ENCODE data around the gene ANKRD49. TPM values are rescaled to one million over a fixed set of nuclear protein-coding genes. Genes with fewer than 3 reads are reported as not detected.
"Not testable (repeated sequence)": the region's sequence is repeated elsewhere in the genome, so short reads cannot be mapped to it uniquely, and the experiment has no call there.

The ANKRD49 gene
- total RNA-seq, 1 experiment from 2014 or later, result 22.1 TPM

DNA sequence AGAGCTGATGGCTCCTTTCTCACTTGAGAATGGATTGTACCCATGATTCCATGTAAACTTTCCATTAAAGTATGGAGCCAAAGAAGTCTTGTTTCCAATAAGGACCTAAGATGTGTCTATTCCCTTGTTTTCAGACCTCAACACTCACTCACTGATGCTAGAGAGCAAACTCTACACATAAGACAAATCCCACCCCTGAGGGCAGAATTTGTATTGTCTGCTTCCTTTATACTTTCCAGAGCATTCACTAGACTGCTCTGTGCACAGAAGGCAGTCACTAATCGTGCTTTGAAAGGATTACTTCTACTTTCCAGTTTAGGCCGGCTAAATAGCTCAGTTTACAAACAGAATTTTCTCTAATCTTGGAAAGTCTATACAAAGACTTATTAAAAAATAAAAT lies 6.4 kb downstream of the ANKRD49 start:
- in situ Hi-C loops (cut with HindIII; ENCODE audit: low pct_unique_long_range_greater_than_20kb, low sequenced_read_pairs), result no loop called here
- DNase-seq (ENCODE audit: low read depth, low spot score), result no peak

DNA sequence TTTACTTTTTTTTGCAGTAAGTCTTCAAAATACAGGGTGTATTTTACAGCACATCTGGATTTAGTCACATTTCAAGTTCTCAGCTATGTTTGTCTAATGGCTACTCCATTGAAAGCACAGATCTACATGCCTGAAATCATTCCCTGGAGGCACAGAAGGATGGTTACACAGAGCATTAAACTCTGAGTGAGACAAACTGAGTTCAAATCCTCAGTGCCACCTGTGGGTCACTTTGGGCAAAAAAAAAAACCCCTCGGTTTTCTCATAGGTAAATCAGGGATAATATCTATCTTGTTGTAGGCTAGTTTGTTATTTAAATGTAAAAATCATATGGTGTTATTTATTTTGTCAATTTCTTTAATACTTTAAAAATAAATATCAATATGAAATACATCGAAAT lies 7.7 kb downstream of the ANKRD49 start:
- DNase-seq (ENCODE audit: low read depth, low spot score), result no peak
- in situ Hi-C loops (cut with HindIII; ENCODE audit: low pct_unique_long_range_greater_than_20kb, low sequenced_read_pairs), result no loop called here

DNA sequence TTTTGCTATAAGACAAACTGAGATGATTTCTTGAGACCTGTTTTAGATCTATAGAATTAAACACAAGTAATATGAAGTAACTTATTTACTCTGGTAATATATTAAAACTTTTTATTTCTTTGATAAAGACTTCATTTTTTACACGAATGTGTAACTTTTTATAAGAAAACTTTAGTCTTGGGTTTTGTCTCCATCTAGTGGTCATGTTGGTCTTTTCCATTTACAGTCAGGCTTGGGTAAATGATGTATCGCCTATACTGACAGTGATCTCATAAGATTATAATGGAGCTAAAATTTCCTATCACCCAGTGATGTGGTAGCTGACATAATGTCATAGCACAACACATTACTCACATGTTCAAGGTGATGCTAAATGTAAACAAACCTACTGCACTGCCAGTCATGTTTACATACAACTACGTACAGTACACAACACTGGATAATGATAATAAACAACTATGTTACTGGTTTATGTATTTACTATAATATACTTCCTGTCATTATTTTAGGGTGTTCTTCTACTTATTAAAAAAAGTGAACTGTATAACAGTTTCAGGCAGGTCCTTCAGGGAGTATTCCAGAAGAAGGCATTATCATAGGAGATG lies 11.0 kb downstream of the ANKRD49 start:
- in situ Hi-C loops (cut with HindIII; ENCODE audit: low pct_unique_long_range_greater_than_20kb, low sequenced_read_pairs), result no loop called here
- DNase-seq (ENCODE audit: low read depth, low spot score), result peak; percentile 62

DNA sequence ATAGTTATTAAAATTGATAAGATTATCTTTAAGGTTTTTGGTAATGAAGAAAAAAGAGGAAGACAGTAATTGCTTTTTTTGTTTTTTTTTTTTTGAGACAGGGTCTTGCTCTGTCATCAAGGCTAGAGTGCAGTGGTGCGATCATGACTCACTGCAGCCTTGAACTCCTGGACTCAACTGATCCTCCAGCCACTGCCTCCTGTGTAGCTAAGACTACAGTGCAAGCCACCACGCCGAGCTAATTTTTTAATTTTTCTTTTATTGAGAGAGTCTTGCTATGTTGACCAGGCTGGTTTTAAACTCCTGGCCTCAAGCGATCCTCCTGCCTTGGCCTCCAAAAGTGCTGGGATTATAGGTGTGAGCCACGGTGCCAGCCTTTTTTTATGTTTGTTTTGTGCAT lies 12.7 kb downstream of the ANKRD49 start:
- in situ Hi-C loops (cut with HindIII; ENCODE audit: low pct_unique_long_range_greater_than_20kb, low sequenced_read_pairs); DNase-seq (ENCODE audit: low read depth, low spot score): not testable (repeated sequence)

DNA sequence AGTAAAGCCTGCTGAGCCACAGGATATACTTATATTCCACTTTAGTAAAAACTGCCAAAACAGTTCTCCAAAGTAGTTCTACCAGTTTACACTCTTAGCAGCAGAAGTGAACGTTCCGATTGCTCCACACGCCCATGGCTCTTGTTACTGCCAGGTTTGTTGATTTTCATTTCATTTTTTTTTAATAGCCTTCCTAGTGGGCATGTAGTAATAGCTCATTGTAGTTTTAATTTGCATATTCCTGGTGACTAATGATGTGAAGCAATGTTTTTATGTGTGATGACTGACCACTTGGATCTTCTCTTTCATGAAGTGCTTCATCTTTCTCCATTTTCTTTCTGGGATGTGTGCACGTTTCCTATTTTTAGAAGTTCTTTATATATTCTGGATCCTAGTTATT lies 13.7 kb downstream of the ANKRD49 start:
- in situ Hi-C loops (cut with HindIII; ENCODE audit: low pct_unique_long_range_greater_than_20kb, low sequenced_read_pairs), result no loop called here
- no peak for DNase-seq (ENCODE audit: low read depth, low spot score)

DNA sequence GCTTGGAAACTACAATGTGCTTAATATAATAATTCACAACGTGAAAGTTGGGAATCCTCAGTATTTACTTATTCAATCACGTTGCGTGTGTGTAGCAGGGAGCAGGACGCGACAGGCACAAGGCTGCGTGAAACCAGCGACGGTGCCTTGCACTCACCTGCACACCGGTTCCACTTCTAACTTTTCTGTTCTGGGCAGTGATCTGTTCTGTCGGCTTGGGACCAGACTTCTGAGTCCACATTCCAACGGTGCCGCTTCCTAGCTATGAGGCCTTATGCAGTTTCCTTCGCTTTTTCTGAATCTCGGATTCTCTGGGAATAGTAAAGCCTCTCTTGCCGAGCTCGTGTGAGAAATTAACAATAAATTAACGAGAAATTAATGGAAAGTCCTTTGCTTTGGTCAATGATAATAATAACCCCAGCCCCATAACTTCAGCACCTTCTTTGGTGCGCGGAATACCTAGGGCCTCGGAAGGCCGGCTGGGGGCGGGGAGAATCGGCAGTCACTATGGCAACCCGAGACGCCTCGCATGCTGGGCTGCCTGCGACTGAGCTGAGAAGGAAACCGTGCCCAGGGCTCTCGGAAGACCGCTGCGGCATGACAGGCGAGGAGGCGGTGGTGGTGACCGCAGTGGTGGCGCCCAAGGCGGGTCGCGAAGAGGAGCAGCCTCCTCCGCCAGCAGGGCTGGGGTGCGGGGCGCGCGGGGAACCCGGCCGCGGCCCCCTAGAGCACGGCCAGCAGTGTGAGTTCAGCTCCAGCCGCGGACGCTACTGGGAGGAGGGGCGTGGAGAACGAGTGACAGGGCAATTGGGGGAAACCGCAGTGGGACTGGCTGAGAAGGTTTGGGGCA lies 18.4 kb downstream of the ANKRD49 start, which contains the start of gene C11orf97:
Gene C11orf97, plus strand, starts transcription at position 530 of the 850 bp plus-strand sequence. Its CDS starts 68 bp downstream, at position 598.
- DNase-seq (ENCODE audit: low read depth, low spot score), result peak; percentile 19
- in situ Hi-C loops (cut with HindIII; ENCODE audit: low pct_unique_long_range_greater_than_20kb, low sequenced_read_pairs), result no loop called here

DNA sequence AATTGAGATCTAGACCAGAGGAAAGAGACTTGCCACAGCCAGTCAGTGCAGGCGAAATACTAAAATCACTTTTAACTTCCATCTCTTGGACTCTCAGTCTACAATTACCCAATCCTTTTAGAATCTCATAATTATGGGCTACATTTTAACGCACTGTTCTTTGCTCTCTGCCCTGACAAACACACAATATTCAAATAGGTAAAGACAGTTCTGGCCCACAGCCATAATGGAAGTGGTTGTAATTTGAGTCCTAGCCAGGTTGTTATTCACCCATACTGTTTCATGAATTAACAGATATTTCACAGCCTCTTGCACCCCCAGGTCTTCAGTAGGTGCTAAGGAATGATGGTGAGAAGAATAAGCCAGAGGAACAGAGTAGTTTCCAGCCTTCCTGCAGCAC lies 19.3 kb downstream of the ANKRD49 start:
- in situ Hi-C loops (cut with HindIII; ENCODE audit: low pct_unique_long_range_greater_than_20kb, low sequenced_read_pairs), result no loop called here
- DNase-seq (ENCODE audit: low read depth, low spot score), result no peak

DNA sequence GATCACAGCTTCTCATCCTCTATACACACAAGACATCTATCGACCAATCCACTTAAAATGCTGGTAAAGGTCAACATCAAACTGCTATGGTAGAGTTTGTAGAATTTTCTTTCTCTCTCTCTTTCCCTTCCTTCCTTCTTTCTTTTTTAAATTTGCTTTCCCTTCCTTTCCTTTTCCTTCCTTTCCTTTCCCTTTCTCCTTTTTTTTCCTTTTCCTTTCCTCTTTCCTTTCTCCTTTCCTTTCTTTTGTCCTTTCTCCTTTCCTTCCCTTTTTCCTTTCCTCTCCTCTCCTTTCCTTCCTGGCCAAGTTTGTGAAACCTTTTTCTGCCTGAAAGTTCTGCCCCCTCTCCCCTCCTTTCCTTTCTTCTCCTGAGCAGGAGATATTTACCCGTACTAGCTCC lies 21.6 kb downstream of the ANKRD49 start:
- no peak for DNase-seq (ENCODE audit: low read depth, low spot score)
- in situ Hi-C loops (cut with HindIII; ENCODE audit: low pct_unique_long_range_greater_than_20kb, low sequenced_read_pairs), result no loop called here

DNA sequence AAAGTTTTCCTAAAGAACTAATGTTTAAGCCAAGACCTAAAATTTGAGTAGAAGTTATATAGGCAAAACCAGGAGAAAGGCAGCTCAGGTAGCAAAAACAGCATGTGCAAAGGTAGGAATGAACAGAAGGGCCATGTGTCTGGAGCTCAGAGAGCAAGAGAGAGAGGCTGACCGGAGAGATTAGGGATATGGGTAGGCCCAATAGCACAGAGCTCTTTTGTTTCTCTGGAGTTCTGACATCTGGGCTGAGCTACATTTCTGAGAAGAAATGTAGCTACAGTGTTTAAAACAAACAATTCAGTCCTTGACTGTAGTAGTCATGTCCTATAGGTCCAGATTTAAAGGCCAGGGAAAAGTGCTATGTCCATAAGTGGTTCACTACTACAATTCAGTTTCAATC lies 22.9 kb downstream of the ANKRD49 start:
- peak; percentile 36 for DNase-seq (ENCODE audit: low read depth, low spot score)
- in situ Hi-C loops (cut with HindIII; ENCODE audit: low pct_unique_long_range_greater_than_20kb, low sequenced_read_pairs), result no loop called here

DNA sequence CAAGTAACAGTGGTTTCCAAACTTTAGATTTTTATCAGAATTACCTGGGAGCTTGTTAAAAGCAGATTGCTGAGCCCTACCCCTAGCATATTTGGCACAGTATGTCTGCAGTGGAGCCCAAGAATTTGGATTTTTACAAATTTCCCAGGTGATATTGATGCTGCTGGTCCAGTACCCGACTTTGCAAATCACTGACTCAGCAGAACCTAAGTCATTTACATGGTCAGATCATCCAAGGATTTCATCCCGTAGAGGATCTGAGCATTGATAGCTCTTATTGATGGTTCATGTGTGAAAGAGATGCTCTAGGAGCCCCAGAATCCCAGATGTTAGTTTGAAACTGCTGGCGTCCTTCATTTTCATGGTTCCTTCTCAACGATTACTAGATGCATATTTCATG lies 24.5 kb downstream of the ANKRD49 start:
- in situ Hi-C loops (cut with HindIII; ENCODE audit: low pct_unique_long_range_greater_than_20kb, low sequenced_read_pairs), result no loop called here
- DNase-seq (ENCODE audit: low read depth, low spot score), result no peak

DNA sequence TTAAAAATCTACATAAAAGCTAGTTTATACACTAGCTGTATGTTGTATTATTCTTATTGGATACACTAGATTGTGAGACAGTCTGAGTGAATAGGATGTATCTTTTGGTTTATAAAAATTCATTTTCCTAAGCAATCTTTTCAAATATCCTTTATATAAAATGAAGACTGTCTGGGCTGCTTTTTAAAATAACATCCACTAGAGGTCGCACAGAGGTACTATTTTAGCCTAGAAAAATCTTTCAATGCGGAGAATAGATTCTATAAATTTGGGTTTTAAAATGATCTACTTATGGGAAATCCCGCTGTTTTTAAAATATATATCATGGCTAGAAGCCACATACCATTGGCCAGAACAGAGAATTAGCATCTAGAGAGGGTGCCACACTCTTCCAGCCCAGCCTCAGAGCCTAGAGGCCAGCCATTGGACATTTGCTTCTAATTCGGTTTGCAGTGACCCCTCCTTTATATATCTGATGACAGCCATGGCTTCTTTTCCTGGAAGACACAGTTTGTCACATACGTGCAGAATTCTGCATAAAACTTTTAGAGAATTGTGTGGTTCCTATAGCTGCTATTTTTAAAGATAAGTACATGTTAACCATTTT lies 25.8 kb downstream of the ANKRD49 start:
- in situ Hi-C loops (cut with HindIII; ENCODE audit: low pct_unique_long_range_greater_than_20kb, low sequenced_read_pairs), result no loop called here
- peak; percentile 48 for DNase-seq (ENCODE audit: low read depth, low spot score)

DNA sequence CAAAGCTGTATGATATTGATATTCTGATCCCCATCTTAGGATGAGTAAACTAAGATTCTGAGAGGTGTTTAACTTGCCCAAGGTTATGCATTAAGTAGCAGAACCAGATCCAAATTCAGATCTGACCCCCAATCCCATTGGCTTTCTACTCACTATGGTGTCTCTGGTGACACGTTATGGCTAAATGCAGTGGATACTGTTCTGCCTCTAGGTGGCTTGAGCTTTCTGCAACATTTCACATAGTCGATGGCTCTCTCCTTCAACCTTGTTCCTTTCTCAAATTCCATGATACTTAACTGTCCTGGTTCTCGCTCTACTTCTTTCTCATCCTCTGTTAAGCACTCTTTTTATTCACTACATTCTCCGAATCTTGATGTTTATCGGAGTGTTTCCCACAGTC lies 27.9 kb downstream of the ANKRD49 start:
- in situ Hi-C loops (cut with HindIII; ENCODE audit: low pct_unique_long_range_greater_than_20kb, low sequenced_read_pairs), result no loop called here
- peak; percentile 60 for DNase-seq (ENCODE audit: low read depth, low spot score)

DNA sequence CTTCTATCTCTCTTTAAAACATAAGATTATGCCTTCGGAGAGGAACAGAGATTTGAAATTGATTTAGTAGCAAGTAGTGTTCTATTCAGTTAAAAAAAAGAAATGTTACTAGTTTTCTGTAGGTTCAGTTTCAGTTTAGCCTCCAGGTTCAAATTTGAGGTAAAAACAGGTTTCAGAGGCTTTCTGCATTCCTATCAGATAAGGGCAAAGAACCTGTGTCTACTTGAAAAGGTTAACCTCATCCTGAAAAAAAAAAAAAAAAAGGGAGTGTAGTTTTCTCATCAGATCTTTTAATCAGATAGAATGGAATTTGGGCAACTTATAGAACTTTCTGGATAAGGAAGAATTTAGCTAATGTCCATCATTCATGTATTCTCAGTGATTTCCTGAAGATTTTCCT lies 30.6 kb downstream of the ANKRD49 start:
- in situ Hi-C loops (cut with HindIII; ENCODE audit: low pct_unique_long_range_greater_than_20kb, low sequenced_read_pairs), result no loop called here
- no peak for DNase-seq (ENCODE audit: low read depth, low spot score)

DNA sequence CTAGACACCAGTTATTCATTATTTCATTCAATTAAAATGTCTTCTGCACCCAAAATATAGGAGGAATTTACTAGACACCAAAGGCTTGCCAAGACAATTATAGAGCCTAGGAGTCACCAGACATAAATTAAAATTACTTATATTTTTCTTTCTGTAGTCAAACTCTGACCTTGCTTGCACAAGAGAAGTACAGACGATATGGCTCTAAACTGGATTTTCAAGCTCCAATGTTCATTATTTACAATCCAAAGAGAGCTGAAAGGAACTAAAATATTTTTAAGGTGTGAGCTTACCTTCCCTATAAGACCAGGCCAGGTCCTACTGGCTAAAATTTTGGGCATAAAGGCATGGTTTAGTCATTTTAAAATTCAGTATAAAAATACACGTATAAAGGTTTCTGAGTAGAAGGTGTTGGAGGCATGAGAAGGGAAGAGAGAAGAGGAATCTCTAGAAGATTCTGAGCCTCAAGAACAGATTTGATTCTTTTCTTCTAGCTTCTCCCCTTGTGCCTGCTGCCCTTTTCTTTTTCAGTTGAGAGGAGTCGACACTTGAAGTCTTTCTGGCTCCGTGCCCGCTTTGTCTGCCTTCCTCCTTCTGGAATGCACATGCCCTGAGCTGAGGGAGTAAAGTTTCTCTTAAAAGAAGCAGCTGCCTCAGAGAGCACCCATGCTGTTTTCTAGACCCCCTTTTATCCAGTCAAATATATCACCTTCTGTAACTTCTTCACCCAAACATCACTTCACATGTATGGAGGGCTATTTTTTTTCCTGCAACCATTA lies 32.0 kb downstream of the ANKRD49 start:
- in situ Hi-C loops (cut with HindIII; ENCODE audit: low pct_unique_long_range_greater_than_20kb, low sequenced_read_pairs), result no loop called here
- DNase-seq (ENCODE audit: low read depth, low spot score), result peak; percentile 60

DNA sequence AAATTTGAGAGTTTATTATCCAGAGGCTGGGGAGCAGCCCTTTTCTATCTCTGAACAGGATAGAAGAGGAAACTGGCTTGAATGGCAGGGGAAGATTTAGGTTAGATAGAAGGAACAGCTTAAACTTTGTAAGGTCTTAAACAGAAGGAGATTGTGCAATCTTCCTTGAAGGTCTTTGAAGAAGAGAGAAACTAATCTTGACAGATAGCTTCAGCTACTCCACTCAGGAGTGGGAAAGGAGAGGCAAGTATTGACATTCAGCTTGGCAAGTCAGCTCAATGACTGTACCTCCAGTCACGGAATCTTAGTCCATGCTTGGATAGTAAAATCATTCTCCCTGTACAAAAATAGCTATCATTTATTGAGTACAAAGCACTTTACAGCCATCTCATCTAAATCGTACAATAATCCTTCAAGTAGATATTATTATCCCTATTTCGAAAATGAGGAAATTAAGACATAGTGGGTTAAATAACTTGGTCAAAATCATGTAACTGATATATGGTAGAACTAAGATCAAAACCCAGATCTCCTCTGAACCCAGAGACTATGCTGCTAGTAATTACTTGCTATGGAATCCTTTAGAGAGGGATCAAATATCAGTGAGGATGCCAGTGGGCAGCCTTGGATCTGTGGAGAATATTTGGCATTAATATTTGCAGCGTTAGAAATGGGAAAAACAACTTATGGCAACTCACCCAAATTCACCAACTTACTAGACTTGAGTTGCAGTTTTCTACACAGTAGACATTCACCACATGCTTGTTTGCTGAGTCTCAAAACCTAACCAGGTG lies 33.1 kb downstream of the ANKRD49 start:
- in situ Hi-C loops (cut with HindIII; ENCODE audit: low pct_unique_long_range_greater_than_20kb, low sequenced_read_pairs), result no loop called here
- no peak for DNase-seq (ENCODE audit: low read depth, low spot score)

DNA sequence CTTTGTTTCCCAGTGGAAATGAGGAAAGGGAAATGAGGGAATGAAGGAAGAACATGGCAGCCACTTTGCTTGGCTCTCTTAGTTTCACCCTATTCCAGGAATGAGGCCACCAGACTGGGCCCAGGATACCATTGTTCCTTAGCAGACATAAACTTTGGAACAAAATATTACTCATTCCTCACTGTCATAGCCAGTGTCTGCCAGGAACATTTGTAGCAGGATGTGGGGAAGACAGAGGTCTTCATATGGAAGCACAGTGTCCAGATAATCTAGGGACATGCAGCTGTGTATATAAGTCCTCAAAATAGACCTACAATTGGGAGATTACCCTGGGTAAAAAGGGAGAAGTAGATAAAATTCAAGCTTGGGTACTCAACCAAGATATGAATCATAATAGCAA lies 34.8 kb downstream of the ANKRD49 start:
- in situ Hi-C loops (cut with HindIII; ENCODE audit: low pct_unique_long_range_greater_than_20kb, low sequenced_read_pairs), result no loop called here
- no peak for DNase-seq (ENCODE audit: low read depth, low spot score)

DNA sequence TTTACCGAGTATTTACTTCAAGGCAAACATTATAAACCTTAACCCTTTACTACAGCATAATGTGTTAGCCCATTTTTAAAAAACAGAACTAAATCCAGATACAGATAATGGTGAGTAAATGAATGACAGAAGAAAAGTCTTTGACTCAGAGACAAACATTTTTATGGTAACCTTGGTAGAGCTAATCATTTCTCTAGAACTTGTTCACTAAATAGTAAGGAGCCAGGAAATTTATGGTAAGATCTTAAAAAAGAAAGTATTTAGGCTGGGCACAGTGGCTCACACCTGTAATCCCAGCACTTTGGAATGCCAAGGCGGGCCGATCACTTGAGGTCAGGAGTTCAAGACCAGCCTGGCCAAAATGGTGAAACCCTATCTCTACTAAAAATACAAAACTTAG lies 38.4 kb downstream of the ANKRD49 start:
- DNase-seq (ENCODE audit: low read depth, low spot score), result no peak
- in situ Hi-C loops (cut with HindIII; ENCODE audit: low pct_unique_long_range_greater_than_20kb, low sequenced_read_pairs), result no loop called here
